Stimulated activated CD4-positive, alpha-beta T cell treated with anti-CD3 and anti-CD28 coated beads, Interleukin-4, amount 100 ng/mL, for 1 hour (primary cell): ENCODE results near the gene ZFPL1.

Source experiments
- DNase-seq: peaks from one replicate; pipeline ENCODE4 v3.0.0-alpha.2; 2020

Gene ZFPL1

DNA sequence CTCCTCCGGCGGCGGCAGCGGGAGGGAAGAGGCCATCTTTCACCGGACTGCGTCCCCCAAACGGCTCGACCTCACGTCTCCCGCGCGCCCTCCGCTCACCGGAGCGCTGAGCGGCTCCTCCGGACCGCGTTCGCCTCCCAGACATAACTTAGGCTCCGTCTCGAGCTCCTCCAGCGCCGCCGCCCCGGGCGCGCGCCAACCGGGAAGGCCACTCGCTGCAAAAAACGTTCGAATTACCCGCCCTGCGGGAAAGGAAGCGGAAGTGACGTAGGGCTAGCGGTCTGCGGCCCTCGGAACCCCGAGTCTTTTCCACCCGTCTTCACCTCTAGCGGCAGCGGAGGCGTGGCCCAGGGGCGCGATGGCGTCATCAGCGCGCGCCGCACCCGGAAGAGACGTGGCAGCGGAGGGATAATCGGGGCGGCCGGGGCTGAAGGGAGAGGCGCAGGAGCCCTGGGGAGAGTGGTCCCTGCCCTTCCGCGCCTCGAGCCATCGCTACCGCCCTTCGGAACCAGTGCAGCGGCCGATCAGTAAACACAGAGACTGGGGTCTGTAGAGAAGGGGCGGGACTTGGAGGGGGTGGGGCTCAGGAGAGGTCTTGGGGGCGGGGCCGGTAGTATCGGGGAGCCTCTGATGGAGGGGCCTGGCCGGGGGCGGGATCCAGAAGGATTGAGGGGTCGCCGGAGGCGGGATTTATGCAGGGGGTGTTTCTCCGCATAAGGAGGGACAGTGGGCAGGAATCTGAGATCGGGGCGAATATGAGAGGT is at the start of gene ZFPL1, which contains the start of gene CDCA5:
ZFPL1 (plus strand) TSS at position 389 of the 764 bp plus-strand sequence. CDS start 477 bp downstream, outside the sequence.
CDCA5 (minus strand) TSS at position 207 of the 764 bp plus-strand sequence; CDS start at position 145, 62 bp downstream.
- peak; percentile 94 for DNase-seq

DNA sequence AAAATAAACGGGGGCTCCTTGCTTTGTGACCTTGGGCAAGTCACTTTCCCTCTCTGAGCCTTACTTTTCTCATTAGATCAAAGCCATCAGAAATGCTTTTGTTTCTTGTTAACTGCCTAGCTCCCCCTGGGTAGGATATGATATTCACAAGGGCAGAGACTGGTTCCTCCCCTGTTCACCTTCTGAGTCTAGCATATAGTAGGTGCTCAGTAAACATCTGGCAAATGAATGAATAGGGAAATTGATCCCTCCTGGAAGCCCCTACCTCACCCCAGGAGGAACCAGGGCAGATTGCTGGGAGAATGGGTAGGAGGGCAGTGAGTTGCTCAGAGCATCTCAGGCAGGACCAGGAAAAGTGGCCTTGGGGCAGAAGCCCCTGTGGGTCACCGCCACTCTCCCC is 49.6 kb upstream of the ZFPL1 start:
- no peak for DNase-seq

DNA sequence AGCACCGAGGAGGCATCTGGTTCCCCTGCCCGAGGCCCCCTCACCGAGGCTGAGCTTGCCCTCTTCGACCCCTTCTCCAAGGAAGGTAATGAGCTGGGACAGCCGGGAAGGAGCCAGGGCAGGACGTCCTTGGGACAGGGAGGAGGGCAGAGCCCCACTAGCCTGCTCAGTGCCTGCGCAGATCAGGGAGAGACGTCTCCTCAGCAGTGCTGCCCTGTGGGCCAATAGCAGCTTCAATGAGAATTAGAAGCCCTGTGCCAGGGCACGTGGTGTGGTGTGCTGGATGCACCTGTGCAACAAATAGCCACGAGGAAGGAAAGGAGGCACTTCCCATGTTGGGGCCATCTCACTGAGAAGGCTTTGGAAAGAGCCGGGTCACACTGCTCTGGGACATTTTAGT is 48.4 kb upstream of the ZFPL1 start:
- DNase-seq, result no peak

DNA sequence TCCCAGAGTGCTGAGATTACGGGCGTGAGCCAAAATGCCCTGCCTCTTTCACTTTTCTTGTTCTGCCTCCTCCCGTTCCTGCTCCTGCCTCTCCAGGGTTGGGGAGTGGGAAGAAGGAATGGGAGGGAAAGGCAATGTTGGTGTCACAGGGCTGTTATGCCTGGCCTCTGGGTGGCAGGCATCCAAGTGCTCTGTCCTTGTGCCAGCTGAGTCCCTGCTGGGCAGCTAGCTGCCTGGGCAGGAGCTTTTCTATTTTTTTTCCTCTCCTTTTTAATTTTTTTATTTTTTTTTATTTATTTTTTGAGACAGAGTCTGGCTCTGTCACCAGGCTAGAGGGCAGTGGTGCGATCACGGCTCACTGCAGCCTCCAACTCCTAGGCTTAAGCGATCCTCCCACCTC is 47.1 kb upstream of the ZFPL1 start:
- no peak for DNase-seq

DNA sequence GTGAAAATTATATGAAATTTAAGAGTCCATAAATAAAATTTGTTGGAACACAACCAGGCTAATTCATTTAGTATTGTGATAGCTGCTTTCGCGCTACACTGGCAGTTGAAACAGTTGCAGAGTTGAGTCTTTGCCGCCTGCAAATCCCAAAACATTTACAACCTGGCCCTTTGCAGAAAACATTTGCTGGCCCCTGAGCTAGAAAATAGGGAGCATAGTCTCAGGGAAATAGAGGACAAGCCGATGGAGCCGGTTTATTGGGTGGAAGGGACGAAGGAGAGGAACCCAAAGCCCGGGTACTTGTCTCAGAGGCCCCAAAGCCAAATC is 43.5 kb upstream of the ZFPL1 start:
- DNase-seq, result no peak

DNA sequence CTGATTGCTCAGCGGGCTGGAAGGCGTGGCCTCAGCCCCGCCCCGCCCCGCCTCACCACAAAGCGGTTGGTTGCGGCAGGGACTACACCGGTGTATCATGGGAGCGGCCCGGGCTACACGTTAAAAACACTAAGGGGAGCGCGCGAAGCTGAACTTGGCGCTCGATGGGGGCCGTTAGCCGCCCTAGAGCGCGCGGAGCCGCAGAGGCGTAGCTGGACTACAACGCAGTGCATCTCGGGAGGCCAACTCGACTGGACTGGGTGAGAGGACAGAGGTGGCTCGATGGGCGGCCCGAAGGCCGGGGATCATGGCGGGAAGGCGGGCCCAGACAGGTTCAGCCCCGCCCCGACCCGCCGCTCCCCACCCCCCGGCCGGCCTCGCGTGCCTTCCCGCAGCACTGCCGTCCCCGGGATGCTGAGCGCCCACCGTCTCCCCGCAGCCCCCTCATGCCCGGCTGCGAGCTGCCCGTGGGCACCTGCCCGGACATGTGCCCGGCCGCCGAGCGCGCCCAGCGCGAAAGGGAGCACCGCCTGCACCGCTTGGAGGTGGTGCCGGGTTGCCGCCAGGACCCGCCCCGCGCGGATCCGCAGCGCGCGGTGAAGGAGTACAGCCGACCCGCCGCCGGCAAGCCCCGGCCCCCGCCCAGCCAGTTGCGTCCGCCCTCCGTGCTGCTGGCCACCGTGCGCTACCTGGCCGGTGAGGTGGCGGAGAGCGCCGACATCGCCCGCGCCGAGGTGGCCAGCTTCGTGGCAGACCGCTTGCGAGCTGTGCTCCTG is 43.0 kb upstream of the ZFPL1 start, which contains the start of gene SAC3D1:
SAC3D1 (plus strand) TSS at position 364 of the 776 bp plus-strand sequence; CDS start at position 447, 83 bp downstream.
- peak; percentile 85 for DNase-seq

DNA sequence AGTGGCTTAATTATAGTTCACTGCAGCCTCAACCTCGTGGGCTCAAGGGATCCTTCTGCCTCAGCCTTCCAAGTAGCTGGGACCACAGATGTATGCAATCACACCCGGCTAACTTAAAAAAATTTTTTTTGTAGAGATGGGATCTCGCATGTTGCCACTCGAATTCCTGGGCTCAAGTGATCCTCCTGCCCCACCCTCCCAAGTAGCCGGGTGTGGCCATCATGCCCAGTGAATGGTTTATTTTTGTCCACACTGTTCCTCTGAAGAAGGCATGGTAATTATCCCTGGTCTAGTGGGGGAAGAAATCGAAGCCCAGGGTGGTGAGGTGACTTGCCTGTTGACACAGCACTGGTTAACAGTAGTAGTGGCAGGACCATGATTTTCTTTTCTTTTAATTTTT is 41.1 kb upstream of the ZFPL1 start:
- no peak for DNase-seq

DNA sequence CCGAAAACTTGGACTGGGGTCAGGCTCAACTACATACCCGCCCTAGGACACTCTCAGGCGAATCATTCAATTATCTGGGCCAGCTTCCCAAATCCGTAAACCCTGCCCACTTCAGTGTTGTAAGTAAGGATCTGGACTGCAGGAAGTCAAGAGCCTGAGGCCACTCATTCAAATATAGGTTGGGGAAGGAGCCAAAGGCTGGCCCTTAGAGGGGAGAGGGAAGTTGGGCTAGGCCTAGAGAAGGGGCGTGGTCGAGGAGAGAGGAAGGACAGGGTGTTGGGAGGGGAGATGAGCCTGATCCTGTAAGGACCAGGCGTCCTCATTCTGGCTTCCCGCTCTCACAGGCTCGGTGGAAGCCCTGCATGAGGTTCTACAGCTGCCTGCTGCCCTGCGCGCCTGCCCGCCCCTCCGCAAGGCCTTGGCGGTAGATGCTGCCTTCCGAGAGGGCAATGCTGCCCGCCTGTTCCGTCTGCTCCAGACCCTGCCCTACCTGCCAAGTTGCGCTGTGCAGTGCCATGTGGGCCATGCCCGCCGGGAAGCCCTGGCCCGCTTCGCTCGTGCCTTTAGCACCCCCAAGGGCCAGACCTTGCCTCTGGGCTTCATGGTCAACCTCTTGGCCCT is 40.0 kb upstream of the ZFPL1 start:
- DNase-seq, result no peak

DNA sequence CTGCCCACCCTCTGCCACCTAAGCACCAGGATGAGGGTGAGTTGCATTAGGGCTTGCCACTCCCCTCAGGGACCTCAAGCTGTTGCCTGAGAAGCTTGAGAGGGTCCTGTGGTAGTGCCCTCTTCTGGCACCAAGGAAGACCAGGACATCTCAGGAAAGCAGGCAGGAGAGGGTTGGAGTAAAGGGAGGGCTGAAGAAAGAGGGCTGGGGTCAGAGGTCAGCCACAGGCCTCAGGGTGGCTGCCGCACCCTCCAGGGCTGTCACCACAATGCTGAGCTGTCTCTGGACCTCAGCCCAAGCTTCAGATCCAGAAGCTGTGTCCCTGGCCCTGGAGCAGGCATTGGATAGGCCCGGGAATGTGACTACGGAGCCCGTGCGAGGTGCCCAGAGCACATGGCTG is 39.0 kb upstream of the ZFPL1 start:
- no peak for DNase-seq

DNA sequence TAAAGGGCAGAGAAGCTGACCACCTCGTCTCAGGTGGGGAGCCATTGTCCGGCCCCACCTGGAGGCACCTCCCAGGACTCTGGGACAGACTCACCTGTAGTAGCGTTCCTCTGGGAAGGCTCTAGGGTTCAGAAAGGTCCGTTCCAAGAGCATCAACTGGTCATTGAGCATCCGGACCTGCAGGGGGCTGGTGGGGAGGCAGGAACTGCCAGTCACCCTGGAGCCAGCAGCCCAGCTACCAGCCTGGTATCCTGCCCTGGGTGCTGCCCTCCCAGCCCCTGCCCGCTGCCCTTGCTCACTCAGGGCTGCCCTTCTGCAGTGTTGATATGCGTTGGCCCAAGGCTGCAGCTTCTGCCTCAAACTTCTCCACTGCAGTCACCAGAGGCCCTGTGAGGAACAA is 38.3 kb upstream of the ZFPL1 start:
- DNase-seq, result no peak

DNA sequence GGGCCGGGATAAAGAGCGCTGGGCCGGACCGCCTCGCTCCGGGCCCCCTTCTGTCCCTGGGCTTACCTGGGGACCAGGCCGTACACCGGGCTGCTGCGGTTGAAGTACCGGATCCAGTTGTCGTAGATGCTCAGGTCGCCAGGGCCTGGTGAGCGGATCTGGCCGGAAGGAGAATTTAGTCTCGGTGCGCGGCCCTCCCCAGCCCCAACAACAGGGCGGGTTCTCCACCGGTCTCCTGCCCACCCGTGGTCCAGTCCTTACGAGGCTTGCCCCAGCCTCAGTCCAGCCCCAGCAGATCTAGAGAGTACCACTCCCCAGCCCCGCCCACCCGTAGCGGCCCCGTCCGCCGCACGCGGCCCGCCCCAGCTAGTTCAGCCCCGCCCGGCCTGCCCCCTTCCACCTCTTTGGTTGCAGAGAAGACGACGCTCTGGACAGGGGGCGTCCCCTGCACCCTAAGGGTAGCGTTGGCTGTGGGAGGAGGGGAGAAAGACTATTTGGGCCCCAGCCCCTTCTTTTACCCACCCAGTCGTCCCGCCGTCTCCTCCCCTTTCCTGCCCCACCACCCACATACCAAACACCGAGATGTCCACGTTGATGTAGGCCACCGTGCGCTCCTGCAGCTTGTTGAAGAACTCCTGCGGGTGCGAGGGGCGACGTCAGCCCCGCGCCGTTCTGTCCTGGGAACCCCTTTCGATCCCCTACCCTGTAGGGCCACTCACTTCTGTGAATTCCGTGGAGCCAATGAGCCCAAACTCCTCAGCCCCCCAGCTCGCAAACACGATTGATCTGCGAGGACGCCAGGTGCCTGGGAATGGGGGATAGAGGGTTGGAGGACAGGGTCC is 36.2 kb upstream of the ZFPL1 start:
- peak; percentile 32 for DNase-seq

DNA sequence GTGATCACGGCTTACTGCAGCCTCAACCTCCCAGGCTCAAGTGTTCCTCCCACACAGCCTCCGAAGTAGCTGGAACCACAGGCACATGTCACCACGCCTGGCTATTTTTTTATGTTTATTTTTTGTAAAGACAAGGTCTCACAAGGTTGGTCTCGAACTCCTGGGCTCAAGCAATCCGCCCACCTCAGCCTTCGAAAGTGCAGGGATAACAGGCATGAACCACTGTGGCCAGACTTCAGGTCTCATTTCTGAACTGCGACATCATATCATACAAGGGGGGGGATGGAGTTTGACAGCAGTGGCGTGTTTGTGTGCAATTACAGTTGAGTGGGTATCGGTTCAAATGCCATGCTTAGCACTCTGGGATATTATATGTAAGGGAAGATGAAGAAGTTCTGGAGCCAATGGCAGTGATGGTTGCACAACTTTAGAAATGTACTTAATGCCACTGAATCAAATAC is 32.6 kb upstream of the ZFPL1 start:
- DNase-seq, result no peak

DNA sequence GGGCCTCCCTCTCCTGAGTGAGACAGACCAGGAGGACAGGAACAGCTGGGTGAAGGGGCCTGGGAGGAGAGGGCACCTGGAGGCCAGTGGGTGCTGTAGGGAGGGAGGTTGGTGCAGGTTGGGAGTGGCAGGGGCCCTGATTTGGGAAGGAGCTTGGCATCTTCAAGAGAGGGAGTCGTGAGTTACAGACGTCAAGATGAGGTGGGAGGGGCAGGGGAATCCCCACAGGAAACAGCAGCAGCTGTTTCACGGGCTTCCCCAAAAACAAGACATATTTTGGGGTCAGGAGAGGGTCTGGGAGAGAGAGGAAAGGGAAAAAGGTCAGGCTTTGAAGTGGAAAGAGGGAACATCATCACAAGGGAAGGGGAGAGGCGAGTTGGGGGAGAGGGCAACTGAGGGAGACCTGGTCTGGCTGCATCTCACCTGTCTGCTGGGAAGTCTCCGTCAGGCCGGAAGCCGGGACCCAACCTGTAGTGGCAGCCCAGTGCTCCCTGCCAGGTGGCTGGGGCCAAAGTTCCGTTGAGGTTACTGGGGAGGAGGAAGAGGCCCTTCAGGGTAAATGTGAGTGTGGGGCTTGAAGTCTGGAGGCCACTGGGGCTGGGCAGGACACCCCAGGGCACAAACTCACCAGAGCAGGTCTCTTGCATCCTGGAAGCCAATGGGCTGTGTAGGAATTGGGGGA is 30.1 kb upstream of the ZFPL1 start:
- DNase-seq, result no peak

DNA sequence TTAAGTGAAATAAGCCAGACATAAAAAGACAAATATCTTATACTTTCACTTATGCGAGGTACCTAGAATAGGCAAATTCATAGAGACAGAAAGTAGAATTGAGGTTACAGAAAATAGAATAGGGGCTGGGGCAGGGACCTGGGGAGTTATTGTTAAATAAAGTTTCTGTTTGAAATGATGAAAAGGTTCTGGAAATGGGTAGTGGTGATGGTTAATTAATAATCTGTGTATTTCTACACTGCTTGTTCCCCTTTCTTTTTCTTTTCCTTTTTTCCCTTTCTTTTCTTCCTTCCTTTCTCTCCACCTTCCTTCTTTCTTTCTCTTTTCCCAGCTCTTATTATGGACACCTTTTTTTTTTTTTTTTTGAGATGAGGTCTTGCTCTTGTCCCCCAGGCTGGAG is 28.5 kb upstream of the ZFPL1 start:
- no peak for DNase-seq

DNA sequence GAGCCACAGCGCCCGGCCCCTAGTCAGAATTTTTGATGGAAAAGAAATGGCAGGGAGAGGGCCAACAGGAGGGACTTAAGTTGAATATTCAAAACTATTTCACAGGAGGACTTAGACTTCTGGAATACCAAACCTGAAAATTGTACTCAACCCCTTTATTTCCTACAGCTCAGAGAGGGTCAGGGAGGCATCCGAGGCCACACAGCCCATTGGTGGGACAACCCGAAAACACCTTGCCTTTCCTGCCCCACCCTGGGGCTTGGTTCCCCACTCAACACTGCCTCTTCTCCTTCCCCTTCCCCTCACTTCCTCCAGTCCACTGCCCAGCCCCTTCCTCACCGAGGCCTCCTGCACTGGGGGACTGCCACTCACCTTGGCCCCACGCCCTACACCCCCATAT is 27.0 kb upstream of the ZFPL1 start:
- no peak for DNase-seq

DNA sequence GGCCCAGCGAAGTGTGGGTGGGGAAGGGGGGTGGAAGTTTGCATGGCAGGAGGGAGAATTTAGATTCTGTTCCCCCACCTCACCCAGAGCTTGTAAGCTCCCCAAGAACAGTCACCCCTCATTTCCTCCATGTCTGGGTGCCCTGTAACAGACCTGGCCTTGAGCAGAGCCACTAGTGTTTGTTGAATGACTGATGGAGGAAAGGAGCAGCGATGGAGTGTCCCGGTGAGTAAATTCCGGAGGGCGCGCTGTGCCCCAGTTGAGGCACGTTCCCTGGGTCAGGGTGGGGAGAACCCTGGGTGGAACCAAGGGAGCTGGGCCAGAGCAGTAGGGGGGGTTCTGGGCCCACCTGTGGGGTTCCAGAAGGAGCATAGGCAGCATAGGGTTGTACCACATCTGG is 26.5 kb upstream of the ZFPL1 start:
- no peak for DNase-seq

DNA sequence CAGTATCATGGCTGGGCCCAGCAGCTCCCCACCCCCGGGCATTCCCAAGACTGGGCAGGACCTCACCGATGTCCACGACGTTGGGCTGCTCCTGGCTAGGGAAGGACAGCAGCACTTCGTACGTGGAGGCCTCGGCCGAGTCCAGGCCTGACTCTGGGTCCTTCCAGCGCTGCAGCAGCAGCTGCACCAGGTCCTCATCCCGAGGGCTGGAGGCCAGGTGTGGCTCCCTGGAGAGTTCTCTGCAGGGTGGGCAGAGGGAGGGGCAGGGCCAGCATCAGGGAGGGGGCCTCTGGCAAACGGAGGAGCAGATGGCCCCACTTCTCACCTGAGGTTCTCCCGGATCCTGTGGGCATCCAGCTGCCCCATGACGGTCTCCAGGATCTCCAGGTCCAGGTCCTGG is 26.0 kb upstream of the ZFPL1 start:
- no peak for DNase-seq

DNA sequence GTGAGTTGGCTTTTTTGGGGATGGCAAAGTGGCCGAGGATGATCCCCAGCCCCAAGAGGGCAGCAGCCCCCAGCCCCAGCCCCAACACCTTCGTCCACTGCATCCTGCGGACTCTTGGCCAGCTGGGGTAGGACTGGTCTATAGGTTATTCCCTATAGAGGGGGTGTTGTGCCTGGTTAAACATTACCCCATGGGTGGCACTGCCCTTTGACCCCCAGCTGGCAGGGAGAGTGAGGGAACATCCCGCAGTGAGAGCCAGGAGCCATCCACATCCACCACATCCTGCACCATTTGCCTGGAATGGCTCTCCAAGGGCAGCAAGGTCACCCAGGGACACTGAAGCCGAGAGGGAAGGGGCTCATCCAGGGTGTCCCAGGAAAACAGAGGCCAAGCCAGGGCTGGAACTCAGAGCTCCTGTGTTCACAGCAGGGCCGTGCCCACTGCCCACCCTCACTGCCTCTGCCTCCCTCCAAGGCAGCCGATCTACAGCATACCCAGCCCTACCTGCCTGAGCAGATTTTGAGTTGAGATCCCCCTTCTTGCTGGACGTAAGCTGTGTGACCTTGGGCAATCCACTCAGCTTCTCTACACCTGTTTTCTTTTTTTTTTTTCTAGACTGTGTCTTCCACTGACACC is 25.5 kb upstream of the ZFPL1 start, which contains the start of gene NAALADL1:
NAALADL1 (minus strand) TSS at position 135 of the 636 bp plus-strand sequence; CDS start at position 103, 32 bp downstream.
- DNase-seq, result no peak

DNA sequence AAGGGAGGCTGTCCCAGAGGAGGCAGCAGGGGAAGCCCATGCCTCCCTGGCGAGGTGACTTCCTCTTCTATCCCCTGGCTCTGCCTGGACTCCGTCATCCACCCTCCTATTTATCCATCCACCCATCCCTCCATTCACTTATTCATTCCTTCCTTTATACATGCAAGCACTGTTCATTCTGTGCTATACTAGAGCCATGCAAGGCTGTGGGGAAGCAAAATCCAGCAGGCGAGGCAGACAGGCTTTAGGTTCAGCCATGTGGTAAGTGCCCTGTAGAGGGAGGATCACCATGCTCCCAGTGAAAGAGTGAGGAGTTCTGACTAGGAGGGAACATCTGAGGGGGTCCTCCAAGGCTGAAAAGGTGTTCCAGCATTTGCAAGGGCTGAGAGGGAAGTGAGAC is 24.5 kb upstream of the ZFPL1 start:
- DNase-seq, result no peak

DNA sequence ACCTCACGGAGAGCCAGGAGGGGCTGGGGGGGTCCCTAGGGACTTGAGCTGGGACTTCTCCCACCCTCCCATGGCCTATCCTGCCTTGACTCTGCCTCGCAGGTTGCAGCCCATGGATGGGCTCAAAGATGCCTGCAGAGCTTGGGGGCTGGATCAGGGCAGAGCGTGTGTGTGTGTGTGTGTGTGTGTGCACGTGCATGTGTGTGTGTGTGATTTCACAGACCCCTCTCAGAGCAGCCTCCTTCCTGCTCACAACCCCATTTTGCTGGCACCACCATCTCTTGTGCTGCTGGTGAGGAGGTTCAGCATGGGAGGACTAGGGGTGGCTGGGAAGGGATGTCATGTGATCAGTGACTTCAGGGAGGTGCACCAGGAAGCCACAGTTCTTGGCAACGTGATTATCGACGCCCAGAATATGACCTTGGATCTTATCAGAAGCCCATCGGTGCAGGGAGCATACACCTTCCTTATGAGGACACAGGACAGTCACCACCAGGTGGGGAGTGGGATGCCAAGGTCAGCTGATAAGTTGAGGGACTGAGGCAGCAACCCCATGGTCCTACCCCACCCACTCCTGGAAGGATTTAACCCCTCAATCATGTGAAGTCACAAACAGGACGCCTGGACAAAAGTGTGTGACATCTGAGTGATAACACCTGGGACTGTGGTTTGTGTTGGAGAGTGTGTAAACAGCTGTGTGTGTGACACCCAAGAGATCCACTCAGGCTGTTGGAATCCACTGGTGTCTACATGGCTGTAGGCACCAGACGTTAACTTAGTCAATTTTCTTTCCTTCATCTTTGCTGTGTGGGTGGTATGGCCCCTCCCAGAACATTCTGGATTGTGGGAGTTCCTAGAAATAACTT is 23.8 kb upstream of the ZFPL1 start:
- DNase-seq, result no peak
